Adrenal gland (tissue), 12 donors: ENCODE measurements around the gene ITIH6. TPM values are rescaled to one million over a fixed set of nuclear protein-coding genes. Genes with fewer than 3 reads are reported as not detected.

ENCODE experiments used
- DNase-seq, 7 donors: peaks; one replicate each; pipeline ENCODE4 v3.0.0-alpha.2; 2019 to 2020
- H3K27ac ChIP-seq, 5 donors: fragments of 200-600 bp; sonication (generic) in 4 of 5; 1 replicate in 3 of 5; 2 replicates in 2 of 5; pipeline versions ENCODE4 v1.5.1 to v1.8.0; 2016 to 2020; ENCODE audit warnings: mild to moderate bottlenecking in 1 of 5
- H3K27me3 ChIP-seq: fragments of 200-600 bp; 2 replicates; pipeline ENCODE4 v1.8.0; 2021
- H3K36me3 ChIP-seq, 2 donors: fragments of 200-600 bp; replicated peaks in 1 of 2; 1 replicate in 1 of 2; 2 replicates in 1 of 2; pipeline versions ENCODE4 v1.5.1 to v1.8.0; 2018 to 2022
- H3K4me1 ChIP-seq, 2 donors: fragments of 200-600 bp; replicated peaks in 1 of 2; 1 replicate in 1 of 2; 2 replicates in 1 of 2; pipeline versions ENCODE4 v1.5.1 to v1.8.0; 2018 to 2021
- H3K4me3 ChIP-seq, 4 donors: fragments of 200-600 bp; sonication (generic) in 3 of 4; one replicate each; pipeline ENCODE4 v1.5.1; 2016 to 2018
- H3K9me3 ChIP-seq, 3 donors: fragments of 200-600 bp; sonication (generic) in 1 of 3; replicated peaks in 1 of 3; 1 replicate in 2 of 3; 2 replicates in 1 of 3; pipeline versions ENCODE4 v1.5.1 to v1.8.0; 2016 to 2021
- POLR2A ChIP-seq, 2 donors: fragments of 450-650 bp; IDR thresholded peaks; one replicate each; pipeline ENCODE4 v1.6.1; 2017; ENCODE audit warnings: antibody characterized with exemption in 2 of 2, mild to moderate bottlenecking in 2 of 2, moderate library complexity in 1 of 2
- WGBS, 4 donors: extraction: QIAGEN DNeasy Blood & Tissue Kit in 2 of 4; methylation state at CpG; one replicate each; pipeline versions ENCODE4 v1.1.5 to v1.1.7; 2013 to 2017; 5-methylcytosine and 5-hydroxymethylcytosine counted together
- intact Hi-C, 2 donors: fragments of 100-400 bp; cut with DNase I; formaldehyde crosslinking; loops; one replicate each; pipeline versions ENCODE4 v1.14.1 to v1.15.0; 2022 to 2023
- polyA plus RNA-seq, 3 donors: library from polyadenylated mRNA; stranded (reverse); fragments of 200-250 nt in 2 of 3; fragments of 350-450 nt in 1 of 3; fragmentation: Illumina TruSeq in 1 of 3; extraction: RNeasy Lipid Tissue Mini Kit (QIAGEN cat#74804) in 1 of 3; gene quantifications; one replicate each; pipeline ENCODE4 v1.2.3, GENCODE V29; 2013 to 2014
- total RNA-seq, 9 donors: library from RNA; depleted of rRNA in 4 of 9; stranded (reverse); fragments of >200 nt in 4 of 9; fragments of 120-200 nt in 1 of 9; fragmentation: NEBNext Ultra II Directional in 1 of 9; extraction: Animal tissue kit (Norgen Biotek cat#: 25700) in 1 of 9; gene quantifications; one replicate each; pipeline versions ENCODE4 v1.1.0 to v1.2.4, GENCODE V29; 2013 to 2023
- TF ChIP-seq, protein P1 (sequence below), 6 experiments: fragments of 450-650 bp in 4 of 6; fragments of 200-600 bp in 2 of 6; sonication (generic) in 1 of 6; IDR thresholded peaks; 1 replicate in 5 of 6; 2 replicates in 1 of 6; pipeline versions ENCODE4 v1.5.1 to v1.8.0; 2016 to 2021; ENCODE audit warnings: antibody characterized with exemption in 6 of 6, mild to moderate bottlenecking in 2 of 6, moderate library complexity in 1 of 6
- donor health status: healthy with polysubstance abuse.
- donor health status: Bipolar disorder and iron deficiency.
- donor health status: DM: yes; HTN: yes; CAD: no.
- donor health status: DM: no; HTN: no; CAD: no.
- donor health status: DM: no; HTN: no; CAD: no.
- donor health status: DM: yes; HTN: yes; CAD: no.

ITIH6 gene
- total and polyA plus RNA-seq, 12 donors: under 0.01 TPM; not detected in 11

DNA sequence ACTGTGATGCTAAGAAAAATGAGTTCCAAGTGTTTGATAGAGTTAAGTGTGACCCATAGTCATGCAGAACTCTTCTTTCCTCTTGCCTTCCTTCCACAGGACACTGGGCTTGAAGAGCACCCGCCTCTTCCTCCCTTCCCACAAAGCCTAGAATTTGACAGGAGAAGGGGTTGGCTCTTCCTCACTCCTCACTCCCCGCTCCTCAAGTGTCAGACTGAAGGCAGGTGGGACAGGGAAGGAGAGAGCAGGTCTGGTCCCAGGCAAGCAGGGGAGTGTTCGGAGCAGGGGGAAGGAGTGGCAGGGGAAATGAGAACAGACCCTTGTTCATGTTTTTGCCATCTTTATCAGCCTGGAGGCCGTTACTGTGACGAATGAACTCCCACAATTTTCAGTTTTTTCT is 20.2 kb upstream of the ITIH6 start:
- H3K27me3 ChIP-seq: no peaks in the 10 kb centered on the region
- 51 to 66% (median 60%) methylated on average over 5 of the region's 5 CpGs for WGBS, 4 donors
- peaks cover 0 to 24% of the 10 kb centered on the region in 2 donors for H3K36me3 ChIP-seq
- no peaks in the 10 kb centered on the region for H3K4me1 ChIP-seq
- no peak overlapping the region for H3K4me3 ChIP-seq
- TF ChIP-seq, protein P1, sequence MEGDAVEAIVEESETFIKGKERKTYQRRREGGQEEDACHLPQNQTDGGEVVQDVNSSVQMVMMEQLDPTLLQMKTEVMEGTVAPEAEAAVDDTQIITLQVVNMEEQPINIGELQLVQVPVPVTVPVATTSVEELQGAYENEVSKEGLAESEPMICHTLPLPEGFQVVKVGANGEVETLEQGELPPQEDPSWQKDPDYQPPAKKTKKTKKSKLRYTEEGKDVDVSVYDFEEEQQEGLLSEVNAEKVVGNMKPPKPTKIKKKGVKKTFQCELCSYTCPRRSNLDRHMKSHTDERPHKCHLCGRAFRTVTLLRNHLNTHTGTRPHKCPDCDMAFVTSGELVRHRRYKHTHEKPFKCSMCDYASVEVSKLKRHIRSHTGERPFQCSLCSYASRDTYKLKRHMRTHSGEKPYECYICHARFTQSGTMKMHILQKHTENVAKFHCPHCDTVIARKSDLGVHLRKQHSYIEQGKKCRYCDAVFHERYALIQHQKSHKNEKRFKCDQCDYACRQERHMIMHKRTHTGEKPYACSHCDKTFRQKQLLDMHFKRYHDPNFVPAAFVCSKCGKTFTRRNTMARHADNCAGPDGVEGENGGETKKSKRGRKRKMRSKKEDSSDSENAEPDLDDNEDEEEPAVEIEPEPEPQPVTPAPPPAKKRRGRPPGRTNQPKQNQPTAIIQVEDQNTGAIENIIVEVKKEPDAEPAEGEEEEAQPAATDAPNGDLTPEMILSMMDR (IDR thresholded peaks at IDR 0.05): no peak
- no peak for TF ChIP-seq POLR2A (IDR thresholded peaks at IDR 0.05)
- intact Hi-C loops: no loop called here
- H3K9me3 ChIP-seq: no peaks in the 10 kb centered on the region
- no peak overlapping the region for H3K27ac ChIP-seq
- no peak for DNase-seq

DNA sequence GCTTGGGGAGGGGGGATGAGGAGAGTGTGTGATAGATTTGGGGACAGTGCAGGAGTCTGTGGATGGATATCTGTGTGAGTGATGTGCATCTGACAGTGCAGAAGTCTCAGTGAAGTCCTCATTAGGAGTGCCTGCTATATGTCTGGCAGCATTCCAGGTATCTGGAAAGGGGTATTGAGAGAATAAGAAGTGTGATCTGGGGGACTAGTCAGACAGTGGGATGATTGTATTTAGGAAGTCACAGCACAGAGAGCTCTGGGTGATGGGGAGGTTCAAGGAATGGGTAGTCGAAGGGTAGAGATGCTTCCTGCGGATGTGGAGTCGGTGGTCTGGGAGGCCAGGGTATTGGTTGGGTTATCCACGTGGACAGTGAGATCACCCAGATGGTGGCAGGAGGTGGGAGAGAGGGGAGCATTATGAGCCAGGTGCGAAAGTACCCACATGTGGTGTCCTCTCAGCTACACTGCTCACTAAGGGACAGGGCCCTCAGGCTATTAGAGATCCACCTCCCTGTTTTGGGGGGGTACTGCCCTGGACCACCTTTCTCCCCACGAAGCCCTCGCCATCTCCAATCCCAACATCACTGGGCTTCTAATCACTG is 19.3 kb upstream of the ITIH6 start:
- Histone ChIP-seq H3K4me1 (no peaks in the 10 kb centered on the region), H3K4me3 (no peak overlapping the region), H3K27me3 (no peaks in the 10 kb centered on the region), H3K9me3 (no peaks in the 10 kb centered on the region), H3K27ac (no peak overlapping the region), H3K36me3 (peaks cover 0 to 33% of the 10 kb centered on the region in 2 donors)
- WGBS, 4 donors: 67 to 92% (median 82%) methylated on average over 4 to 7 of the region's 7 CpGs
- TF ChIP-seq, protein P1 (IDR thresholded peaks at IDR 0.05): no peak
- TF ChIP-seq POLR2A (IDR thresholded peaks at IDR 0.05): no peak
- DNase-seq: no peak
- intact Hi-C loops: no loop called here

DNA sequence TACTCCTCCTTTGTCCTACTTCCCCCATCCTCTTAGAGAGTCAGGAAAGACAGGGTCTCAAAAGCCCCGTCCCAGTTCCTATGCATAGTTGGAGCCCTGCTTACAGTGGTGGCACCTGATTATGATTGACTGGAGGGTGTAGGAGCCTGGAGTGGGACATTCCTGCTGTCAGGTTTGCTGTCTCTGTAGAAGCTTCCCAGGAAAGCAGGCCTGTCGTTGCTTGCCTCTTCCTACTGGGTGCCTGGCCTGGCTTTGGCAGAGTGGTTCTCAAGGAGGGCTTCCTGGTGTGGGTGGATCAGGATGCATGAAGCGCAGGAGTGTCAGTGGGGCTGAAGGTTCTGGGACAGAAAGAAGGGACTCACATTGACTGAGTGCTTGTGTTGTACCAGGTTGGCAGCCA is 14.3 kb upstream of the ITIH6 start:
- Histone ChIP-seq H3K4me1 (peaks cover 9 to 12% of the 10 kb centered on the region in 2 donors), H3K9me3 (no peaks in the 10 kb centered on the region), H3K27me3 (no peaks in the 10 kb centered on the region), H3K4me3 (no peak overlapping the region), H3K36me3 (peaks cover 0 to 58% of the 10 kb centered on the region in 2 donors), H3K27ac (no peak overlapping the region)
- 76 to 92% (median 83%) methylated on average over 2 to 3 of the region's 3 CpGs; no CpG with 5 or more reads in 1 of the 4 donors for WGBS, 4 donors
- intact Hi-C loops: no loop called here
- TF ChIP-seq, protein P1 (IDR thresholded peaks at IDR 0.05): no peak
- no peak for TF ChIP-seq POLR2A (IDR thresholded peaks at IDR 0.05)
- DNase-seq: no peak

- H3K4me1 ChIP-seq: peaks cover 9 to 12% of the 10 kb centered on the region in 2 donors
- no peak overlapping the region for H3K4me3 ChIP-seq
- peaks cover 0 to 58% of the 10 kb centered on the region in 2 donors for H3K36me3 ChIP-seq
- no peak overlapping the region for H3K27ac ChIP-seq
- DNase-seq: no peak
- H3K9me3 ChIP-seq: no peaks in the 10 kb centered on the region
- intact Hi-C loops: no loop called here
- TF ChIP-seq POLR2A (IDR thresholded peaks at IDR 0.05): no peak
- TF ChIP-seq, protein P1 (IDR thresholded peaks at IDR 0.05): no peak
- WGBS, 4 donors: 78 to 85% (median 82%) methylated on average over 8 to 9 of the region's 9 CpGs
- H3K27me3 ChIP-seq: no peaks in the 10 kb centered on the region
Observed at GRCh38 chrX:54811301-54811885, 13.3 kb upstream of the ITIH6 start.
